ENCODE measurements around the gene CELSR1.

- TF ChIP-seq CTCF (IDR thresholded peaks at IDR 0.05) (no peak), EZH2 (IDR thresholded peaks at IDR 0.05; ENCODE audit: borderline replicate concordance, insufficient read depth, low read depth, low read length, poor library complexity, severe bottlenecking) (no peak)
These were observed 189.2 kb downstream of the CELSR1 start for GRCh38 chr22:46348099-46348695.
